ENCODE results near the gene PRLR. TPM values are rescaled to one million over a fixed set of nuclear protein-coding genes. Genes with fewer than 3 reads are reported as not detected.
"Not testable (repeated sequence)": the region's sequence is repeated elsewhere in the genome, so short reads cannot be mapped to it uniquely, and the experiment has no call there.

PRLR gene
- total RNA-seq, 1 donor from 2014 or later = under 0.01 TPM

DNA sequence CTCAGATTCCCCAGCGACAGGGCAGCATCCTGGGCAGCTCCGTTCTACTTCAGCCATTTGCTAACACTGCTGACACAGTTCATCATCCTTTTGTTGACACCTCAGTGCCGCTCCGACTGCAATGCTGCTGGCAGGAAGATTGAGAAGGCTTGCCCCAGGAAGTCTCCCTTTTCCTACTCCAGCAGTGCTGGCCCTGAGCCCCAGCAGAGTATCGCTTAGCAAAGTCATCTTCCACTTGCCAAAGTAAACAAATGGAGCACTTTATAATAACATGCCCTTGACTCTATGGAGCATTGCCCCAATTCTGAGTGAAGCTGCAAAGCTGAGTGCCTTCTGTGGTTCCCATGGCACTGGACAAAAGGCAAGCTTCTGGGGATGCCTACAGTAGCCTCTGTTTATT is 32.2 kb downstream of the PRLR start:
- peak; percentile 9 to 50 for DNase-seq (ENCODE audit: low read depth in 2 of 2)

DNA sequence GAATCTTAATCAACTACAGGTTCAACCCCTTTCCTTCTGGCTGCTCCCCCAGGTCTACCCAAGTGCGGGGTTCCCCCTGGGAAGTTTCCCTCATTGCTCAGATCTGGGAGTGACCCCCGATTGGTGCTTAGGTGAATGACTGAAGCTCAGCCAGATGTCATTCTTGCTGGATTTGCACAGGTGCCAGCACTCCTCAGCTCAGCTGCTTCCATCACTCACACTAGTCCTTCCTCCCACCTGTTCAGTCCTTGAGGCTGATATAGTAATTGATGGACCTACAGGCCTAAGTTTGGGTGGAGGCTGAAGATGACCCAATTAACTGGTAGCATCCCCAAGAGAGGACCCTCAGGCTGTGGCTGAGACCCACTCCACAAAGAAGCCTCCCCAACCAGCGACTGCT is 32.9 kb downstream of the PRLR start:
- DNase-seq (ENCODE audit: low read depth in 2 of 2) = no peak

DNA sequence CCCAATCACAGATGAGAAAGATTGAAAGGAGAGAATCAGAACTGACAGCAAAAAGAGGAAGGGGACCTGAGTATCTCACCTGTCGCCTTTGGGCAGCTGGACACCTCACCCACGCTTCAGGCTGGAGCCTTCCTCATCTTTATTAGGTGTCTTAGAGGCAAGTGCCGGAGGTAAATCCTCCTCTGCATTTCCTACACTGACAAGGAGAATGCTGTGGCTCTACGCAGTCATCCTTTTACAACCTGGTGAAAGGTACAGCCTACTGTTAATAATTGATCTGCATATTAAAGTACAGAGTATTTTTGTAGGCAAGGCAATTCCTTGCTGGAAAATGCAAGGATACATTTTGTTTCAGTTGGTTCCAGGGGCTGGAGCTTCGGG is 34.8 kb downstream of the PRLR start:
- no peak for DNase-seq (ENCODE audit: low read depth in 2 of 2)

DNA sequence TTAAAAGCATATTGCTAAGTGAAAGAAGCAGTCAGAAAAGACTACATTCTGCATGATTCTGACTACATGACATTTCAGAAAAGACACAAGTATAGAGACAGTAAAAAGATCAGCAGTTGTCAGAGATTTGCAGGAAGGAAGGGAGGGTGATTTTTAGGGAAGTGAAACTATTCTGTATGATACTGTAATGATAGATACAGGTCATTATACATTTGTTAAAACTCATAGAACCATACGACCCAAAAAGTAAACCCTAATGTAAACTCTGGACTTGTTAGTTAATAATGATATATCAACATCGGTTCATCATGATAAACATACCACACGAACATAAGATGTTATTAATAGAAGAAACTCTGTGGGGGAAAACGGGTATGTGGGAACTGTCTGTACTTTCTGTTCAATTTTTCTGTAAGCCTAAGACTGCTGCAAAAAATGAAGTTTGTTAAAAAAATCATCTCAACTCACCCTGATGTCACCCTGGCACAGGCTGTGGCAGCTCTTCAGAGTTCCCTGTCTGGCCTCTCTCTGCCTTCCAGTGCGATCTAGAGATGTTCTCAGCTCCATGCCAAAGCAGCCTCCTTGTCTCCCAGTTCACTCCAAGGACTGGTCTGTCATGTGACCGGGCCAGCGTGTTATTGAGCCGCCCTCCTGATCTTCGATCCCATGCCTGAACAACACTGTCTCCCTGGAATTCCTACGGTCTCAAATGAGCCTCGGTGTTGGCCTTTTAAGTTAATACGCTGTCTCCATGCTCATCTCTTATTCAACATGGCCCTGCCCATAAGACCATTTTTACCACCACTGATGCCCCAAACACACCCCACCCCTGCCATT is 35.4 kb downstream of the PRLR start:
- DNase-seq (ENCODE audit: low read depth in 2 of 2) = no peak

DNA sequence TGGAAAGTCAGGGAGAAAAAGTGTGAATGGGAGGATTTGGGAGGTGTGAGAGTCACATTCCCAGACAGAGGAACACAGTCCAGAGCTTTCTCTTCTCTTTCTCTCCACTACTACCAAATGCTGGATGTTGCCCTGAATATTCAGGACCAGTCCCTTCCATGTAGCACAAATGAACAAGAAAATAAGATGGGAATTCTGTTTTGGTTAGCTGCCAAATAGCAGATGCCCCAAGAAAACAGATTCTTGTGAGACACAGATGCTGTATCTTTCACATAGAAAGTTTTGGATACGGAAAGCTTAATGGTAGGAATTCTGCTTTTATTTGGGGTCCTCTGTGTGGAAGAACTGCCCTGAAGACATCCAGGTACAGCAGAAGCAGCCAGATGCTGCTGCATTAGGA is 37.8 kb downstream of the PRLR start:
- DNase-seq (ENCODE audit: low read depth in 2 of 2) = no peak

DNA sequence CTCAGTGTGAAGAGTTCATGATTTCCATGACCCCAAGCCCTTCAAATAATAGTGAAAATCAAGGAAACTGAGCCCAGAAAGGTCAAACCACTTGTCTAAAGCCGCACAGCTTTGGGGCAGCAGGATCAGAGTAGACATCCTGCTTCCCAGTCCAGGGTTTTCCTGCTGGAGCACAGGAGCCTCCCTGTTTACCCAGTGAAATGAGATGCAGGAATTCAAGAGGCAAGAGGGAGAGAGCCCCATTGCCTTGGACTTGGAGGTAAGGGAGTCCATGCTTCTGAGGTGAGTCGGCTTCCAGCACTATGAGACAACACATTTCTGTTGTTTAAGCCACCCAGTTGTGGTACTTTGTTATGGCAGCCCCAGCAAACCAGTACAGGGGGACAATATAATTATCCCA is 40.5 kb downstream of the PRLR start:
- DNase-seq (ENCODE audit: low read depth in 2 of 2) = not testable (repeated sequence)

DNA sequence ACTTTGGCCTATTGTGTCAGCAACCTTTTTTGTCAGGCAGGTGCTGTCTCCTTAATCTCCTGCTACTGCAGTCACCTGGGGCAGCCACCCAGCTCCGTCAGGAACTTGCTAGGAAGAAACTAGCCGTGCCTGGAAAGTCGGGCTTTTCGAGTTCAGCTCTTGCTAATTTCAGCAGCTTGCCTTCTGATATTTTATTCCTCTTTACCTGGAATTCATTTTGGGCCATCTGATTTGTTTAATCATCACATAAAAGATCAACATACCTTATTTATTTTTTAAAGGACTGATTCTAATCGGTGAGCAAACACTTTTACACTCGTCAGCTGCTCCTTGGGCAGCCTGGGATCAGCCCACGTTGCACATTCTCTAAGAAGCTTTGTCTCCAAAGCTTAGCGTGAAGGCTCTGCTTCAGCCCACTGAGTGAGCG is 42.2 kb downstream of the PRLR start:
- no peak for DNase-seq (ENCODE audit: low read depth in 2 of 2)

DNA sequence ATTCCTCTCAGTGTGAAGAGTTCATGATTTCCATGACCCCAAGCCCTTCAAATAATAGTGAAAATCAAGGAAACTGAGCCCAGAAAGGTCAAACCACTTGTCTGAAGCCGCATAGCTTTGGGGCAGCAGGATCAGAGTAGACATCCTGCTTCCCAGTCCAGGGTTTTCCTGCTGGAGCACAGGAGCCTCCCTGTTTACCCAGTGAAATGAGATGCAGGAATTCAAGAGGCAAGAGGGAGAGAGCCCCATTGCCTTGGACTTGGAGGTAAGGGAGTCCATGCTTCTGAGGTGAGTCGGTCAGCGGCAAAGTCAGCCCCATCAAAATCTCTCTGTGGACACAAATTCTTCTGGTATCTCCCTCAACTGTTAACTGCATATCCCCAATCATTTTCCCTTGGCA is 42.7 kb downstream of the PRLR start:
- not testable (repeated sequence) for DNase-seq (ENCODE audit: low read depth in 2 of 2)

DNA sequence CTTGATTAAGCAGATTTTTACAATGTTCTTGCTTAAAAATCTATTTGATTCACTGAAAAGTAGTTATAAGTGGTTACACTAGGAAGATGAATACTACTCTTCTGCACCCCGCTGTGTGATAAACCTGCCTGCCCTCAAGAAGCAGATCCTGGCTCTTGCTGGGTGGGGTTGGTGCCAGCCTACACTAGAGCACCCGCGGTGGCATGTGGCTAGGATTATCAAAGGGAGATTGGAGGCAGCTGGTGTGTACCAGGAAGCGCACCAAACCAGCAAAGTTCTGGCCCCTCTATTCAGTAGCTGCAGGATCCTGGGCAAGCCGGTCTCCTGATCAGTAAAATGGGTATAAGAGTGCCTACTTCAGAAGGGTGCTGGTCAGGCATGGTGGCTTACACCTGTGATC is 43.5 kb downstream of the PRLR start:
- DNase-seq (ENCODE audit: low read depth in 2 of 2) = no peak

DNA sequence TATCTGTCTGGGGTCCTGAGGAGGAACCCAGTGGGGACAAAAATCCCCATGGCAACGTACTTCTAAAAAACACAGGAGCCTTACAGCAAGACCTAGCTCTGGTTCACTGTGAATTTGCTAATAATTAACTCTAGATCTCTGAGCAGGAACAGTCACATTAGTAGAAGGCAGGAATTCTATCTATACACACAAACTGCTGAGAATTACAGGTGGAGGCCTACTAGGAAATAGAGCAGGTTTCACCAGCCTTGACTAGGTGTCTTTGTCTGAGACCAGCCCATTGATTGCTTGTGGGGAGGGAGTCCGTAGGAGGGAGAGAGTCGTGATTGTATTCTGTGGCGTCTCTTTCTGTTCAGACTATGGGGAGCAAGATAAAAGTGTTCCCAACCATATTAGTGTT is 44.8 kb downstream of the PRLR start:
- DNase-seq (ENCODE audit: low read depth in 2 of 2) = no peak

DNA sequence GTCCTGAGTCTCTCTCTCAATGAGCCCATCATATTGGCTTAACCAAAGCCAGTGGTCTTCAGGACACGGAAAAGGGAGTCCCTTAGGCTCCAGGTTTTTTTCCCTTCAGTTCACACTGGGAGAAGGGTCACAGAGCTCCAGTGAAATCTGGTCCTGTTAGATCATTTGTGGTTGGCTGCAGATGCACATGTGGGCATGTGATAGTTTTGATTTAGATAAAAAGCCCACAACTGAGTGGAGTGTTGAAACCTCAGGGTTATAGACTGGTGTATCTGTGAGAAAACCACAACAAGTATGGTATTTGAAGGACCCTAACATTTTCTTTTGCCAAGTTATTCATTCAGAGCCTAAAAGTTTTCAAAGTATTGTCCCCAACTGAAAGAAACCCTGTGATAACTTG is 46.7 kb downstream of the PRLR start:
- DNase-seq (ENCODE audit: low read depth in 2 of 2) = no peak

DNA sequence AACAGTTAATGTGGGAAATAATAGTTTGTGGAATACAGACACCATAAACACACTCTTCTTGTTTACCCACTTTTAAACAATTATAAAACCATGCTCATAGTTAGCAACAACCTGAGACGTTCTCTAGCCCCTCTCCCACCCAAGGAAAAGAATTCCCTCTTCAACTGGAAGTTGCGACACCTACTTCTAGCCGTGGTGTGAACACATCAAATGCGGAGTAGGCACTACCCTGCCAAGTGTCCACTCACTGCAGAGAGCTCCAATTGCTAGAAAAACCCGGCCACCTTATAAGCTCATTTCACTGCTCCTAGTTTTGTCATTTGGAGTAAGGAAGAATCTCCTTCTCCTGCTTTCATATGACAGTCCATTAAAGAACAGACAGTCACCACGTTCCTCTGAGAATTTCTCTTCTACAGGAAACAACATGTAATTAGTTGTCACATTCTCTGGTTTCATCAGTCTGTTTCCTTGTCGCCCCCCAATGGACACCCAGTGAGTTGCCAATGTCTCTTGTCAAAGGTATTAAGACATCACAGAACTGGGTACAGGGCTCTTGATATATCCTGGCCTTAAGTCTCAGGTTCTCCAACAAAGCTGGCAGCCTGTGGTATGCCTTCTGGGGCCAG is 47.3 kb downstream of the PRLR start:
- DNase-seq (ENCODE audit: low read depth in 2 of 2) = peak in 1 of 2 donors; percentile 9

DNA sequence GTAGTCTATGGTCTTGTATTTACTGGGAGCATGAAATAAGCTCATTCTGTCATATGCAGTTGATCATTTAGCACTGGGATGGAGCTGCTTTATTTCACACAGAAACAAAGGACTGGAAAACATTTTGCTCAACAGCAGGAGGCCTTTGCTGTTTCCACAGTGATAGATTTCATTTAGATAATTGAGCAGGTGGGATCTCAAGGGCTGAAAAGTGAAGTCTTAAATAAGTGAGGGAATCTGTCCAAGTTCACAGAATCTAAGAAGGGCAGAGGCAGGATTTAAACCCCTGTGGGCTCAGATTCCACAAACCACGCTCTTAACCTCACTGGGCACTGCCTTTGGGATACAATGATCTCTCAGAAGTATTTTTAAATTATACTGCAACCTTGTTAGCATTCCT is 47.8 kb downstream of the PRLR start:
- no peak for DNase-seq (ENCODE audit: low read depth in 2 of 2)

DNA sequence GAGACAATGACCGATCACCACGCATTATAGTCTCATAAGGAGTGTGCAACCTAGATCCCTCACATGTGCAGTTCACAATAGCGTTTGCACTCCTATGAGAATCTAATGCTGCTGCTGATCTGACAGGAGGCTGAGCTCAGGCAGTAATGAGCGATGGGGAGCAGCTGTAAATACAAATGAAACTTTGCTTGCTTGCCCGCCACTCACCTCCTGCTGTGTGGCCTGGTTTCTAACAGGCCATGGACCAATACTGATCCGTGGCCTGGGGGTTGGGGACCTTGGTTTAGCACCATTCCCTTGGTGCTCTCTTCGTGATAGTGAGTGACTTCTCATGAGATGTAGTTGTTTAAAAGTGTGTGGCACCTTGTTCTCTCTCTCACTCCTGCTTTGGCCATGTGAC is 50.2 kb downstream of the PRLR start:
- DNase-seq (ENCODE audit: low read depth in 2 of 2) = no peak

DNA sequence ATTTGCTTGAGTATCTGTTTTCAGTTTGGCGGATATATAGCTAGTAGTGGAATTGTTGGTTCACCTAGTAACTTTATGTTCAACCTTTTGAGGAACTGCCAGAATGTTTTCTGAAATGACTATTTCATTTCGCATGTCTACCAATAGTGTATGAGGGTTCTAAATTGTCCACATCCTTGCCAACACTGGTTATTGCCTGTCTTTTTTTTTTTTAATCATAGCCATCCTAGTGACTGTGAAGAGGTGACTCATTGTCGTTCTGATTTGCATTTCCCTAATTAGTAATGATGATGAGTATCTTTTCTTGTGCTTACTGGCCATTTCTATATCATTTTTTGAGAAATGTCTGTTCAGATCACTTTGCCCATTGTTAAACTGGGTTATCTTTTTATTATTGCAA is 52.5 kb downstream of the PRLR start:
- DNase-seq (ENCODE audit: low read depth in 2 of 2) = no peak

DNA sequence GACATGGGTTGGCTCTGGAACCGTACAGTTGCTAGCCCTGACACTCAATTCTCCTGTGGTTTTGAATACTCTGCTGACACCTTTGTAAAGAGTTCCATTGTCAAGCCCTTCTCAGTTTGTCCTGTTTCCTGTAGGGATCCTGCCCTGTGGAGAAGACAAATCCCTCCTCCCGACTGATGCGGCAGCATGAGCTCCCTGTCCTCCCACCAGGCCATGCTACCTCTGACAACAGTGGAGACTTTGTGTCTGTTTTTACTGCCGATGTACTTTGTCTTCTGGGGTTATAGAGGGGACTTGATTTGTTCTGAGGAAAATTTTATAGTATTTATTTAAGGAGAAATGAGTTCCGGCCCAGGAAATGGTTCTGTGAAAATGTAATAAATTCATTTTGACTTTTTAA is 57.8 kb downstream of the PRLR start:
- DNase-seq (ENCODE audit: low read depth in 2 of 2) = no peak

DNA sequence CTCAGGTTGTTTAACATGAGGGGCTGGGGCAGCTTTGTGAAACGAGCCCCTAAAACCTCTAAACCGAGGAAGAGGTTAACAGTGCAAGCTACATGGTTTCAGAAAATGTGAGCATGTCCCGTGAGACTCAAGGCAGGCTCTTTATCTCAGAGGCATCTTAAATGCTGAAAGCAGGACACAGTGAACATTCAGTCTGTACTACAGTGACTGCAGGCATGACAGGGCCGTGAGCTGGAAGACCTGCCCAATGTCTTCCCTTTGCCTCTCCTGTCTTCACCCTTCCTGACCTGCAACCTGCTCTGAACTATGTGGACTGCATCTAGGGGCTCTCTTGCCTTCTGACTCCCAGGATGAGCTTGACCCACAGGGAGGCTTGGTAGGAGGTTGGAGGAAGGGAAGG is 58.3 kb downstream of the PRLR start:
- no peak for DNase-seq (ENCODE audit: low read depth in 2 of 2)

DNA sequence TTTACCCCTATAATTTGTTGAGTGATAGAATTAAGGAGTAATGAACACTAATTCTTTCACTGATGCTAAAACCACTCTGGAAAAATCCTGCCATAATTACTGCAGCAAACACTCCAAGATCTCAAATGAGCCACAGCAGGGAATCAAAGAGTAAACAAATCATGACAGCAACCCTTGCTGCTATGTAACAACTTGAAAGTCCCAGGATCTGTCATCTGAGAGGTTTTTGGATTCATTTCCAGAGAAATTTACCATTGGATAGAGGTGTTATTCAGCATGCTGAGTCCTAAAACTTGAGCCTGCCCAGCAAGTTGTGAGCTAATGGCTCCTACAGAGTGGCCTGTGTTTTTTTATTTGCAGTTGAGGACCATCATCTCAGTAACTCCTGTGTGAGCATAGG is 59.2 kb downstream of the PRLR start:
- DNase-seq (ENCODE audit: low read depth in 2 of 2) = no peak

DNA sequence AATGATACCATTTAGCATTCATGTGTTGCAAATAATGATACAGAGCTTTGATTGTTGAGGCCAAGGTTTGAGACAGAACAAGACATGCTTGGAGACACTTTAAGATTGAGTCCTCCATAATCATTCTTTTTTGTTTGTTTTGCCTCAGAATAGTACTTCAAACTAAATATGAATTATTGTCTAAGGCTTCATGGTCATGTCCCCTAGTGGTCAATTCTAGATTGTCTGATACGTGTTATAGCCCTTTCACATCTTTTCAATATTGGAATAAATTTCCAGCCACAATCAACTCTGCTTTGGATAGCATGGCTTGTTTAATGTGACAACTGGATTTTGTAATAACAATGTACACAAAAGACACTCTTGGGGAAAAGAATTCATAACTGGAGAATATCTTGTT is 64.2 kb downstream of the PRLR start:
- no peak for DNase-seq (ENCODE audit: low read depth in 2 of 2)

DNA sequence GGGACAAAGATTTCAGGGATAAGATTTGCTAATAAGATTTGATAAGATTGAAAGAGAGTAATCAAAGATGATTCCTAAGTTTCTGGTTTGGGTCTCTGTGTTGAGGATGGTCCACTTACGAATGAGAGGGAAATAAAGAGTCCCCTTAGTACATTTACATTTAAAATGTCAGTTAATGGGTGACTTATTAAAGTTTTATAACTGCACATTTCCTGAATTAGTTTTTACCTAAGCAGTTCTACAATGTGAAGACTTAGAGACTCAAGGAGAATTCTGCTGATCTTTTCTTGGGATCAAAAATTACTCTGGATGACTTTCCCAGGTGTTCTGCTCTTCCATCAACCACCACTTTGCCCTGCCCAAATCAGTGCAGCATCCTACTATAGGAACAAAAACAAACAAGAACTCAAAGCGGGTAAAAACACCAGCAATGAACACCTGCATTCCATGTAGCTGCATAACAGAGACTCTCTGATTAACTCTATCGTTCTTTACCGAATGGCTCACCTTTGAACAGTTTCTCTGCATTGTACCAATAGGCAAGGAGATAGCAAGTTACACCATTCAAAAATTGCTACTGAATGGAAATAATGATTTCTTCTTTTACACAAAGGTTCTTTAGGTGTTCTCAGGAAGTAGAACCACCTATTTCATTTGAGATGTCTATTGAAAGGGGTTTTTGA is 65.3 kb downstream of the PRLR start:
- DNase-seq (ENCODE audit: low read depth in 2 of 2) = no peak

DNA sequence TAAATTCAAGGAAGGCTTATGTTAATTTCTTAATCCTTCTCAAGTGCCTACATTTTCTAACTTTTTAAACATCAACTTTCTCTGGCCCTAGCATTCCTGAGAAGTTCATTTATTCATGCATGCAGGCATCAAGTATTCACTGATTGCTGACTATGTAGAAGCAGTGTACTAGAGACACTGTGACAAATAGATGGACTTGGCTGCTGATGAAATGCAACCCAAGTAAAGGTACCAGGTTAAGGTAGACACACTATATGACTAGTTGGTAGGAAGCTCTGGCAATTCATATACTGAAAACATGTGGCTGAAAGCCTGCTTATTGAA is 66.6 kb downstream of the PRLR start:
- DNase-seq (ENCODE audit: low read depth in 2 of 2) = no peak

DNA sequence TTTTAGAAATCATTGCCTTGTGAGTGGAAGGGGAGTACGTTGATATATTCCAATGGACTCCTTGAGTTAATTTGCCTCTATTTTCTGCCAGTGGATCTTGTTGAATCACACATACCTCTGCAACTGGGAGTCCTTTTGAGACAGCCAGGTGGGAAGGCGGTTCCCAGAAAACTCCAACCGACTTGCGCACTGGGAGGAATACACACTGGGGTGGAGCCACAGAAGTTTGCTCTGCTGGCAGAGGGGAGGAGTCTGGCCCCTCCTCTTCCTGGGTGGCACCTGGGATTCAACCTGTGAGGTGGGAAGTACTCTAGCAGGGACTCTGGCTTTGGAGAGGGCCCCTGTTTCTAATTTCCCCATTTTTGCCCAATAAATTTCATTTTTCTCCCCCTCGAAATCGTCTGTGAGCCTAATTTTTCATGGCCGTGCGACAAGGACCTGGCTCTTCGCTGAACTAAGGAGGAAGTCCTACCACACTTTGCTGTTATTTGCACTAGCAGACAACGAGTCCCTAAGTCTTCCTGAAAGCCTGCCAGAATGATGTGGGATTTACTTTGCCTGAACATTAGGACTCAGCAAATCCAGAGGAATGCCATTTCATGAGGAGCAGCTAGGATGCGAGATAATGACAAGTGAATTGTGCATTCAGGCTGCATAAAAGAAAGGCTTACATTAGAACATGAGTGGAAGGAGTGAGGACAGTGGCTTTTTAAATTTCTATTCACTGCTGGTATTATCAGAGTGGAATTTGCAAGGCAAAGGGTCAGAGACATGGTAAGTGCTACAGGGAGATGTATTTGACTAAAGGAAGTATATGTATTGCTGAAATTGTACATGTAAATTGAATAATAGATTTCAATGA is 67.2 kb downstream of the PRLR start:
- no peak for DNase-seq (ENCODE audit: low read depth in 2 of 2)
